Fibroblast of the aortic adventitia (primary cell): ENCODE measurements around the gene PPP2R3B. TPM values are rescaled to one million over a fixed set of nuclear protein-coding genes. Genes with fewer than 3 reads are reported as not detected.

Experiments used
- DNase-seq: peaks from one replicate; pipeline ENCODE4 v3.0.0-alpha.2; 2010; ENCODE audit warnings: low read depth
- H3K4me3 ChIP-seq: 2 replicates; pipeline ENCODE4 v1.5.1; 2011; ENCODE audit warnings: low read depth, mild to moderate bottlenecking, control low read depth, low read length, moderate library complexity
- CTCF ChIP-seq: IDR thresholded peaks from 2 replicates; pipeline ENCODE4 v1.5.1; 2011; ENCODE audit warnings: mild to moderate bottlenecking, low read length, control low read depth, inconsistent platforms; ENCODE audit not compliant: insufficient read depth
- total RNA-seq: library from RNA; depleted of rRNA; stranded (reverse); fragments of >200 nt; gene quantifications from 2 replicates; pipeline ENCODE4 v1.2.3, GENCODE V29; 2012; ENCODE audit warnings: low replicate concordance

Gene PPP2R3B
- total RNA-seq, 1 donor, result 9.9 TPM

GRCh38 chrX:362937-363620 is 23.6 kb downstream of the PPP2R3B start:
- no peak overlapping the region for H3K4me3 ChIP-seq
- no peak for DNase-seq
- TF ChIP-seq CTCF, result no peak

- H3K4me3 ChIP-seq, result no peak overlapping the region
- DNase-seq, result no peak
- no peak for TF ChIP-seq CTCF
Measured at GRCh38 chrX:362351-362750, 24.4 kb downstream of the PPP2R3B start.

- H3K4me3 ChIP-seq, result no peak overlapping the region
- no peak for TF ChIP-seq CTCF
- no peak for DNase-seq
Measured at GRCh38 chrX:361231-362145, 25.2 kb downstream of the PPP2R3B start.

DNA sequence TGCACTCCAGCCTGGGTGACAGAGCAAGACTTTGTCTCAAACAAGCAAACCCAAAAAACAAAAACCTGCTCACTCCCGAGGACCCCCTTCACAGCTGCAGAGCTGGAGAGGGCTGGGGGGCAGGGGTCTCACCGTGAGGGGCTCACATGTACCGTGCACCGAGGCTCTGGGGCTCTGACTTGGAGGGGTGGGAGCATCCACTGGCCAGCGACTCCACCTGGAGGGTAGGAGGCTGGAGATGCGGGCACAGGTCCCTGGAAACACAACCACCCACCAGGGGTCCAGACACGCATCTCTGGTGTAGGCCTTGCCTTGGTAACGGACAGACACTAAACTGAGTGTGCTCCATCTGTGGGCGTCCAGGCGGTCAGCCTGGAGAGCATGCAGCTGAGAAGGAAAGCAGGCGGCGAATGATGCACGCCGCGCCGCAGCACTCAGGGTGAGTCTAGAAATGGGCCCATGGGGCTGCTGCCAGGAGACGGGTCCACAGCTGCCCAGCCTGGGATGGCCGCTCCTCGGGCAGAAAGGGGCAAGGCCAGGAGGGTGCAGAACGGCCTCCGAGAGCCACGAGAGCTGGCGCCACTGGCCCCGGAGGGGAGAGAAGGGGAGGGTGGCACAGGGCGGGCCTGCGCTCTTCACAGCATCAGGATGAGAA is 26.1 kb downstream of the PPP2R3B start:
- TF ChIP-seq CTCF, result no peak
- no peak overlapping the region for H3K4me3 ChIP-seq
- DNase-seq, result no peak

DNA sequence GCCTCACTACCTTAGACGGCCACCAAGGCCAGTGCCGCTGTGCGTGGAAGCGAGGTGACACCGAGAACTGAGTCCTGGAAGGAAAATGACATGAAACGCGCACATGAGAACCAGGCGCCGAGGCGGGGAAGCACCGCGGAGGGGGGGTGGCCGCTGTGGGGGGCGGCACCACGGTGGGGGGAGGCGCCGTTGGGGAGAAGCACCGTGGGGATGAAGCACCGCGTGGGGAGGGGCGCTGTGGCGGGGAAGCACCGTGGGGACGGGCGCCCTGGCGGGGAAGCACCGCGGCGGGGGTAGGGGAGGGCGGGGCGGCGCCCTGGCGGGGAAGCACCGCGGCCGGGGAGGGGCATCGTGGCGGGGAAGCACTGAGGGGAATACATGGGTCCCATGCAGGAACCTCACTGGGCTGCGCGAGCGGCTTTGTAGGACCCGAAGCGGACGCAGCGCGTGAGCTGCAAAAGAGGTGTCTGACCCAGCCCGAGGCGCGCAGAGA is 28.0 kb downstream of the PPP2R3B start:
- no peak overlapping the region for H3K4me3 ChIP-seq
- TF ChIP-seq CTCF, result no peak
- no peak for DNase-seq

DNA sequence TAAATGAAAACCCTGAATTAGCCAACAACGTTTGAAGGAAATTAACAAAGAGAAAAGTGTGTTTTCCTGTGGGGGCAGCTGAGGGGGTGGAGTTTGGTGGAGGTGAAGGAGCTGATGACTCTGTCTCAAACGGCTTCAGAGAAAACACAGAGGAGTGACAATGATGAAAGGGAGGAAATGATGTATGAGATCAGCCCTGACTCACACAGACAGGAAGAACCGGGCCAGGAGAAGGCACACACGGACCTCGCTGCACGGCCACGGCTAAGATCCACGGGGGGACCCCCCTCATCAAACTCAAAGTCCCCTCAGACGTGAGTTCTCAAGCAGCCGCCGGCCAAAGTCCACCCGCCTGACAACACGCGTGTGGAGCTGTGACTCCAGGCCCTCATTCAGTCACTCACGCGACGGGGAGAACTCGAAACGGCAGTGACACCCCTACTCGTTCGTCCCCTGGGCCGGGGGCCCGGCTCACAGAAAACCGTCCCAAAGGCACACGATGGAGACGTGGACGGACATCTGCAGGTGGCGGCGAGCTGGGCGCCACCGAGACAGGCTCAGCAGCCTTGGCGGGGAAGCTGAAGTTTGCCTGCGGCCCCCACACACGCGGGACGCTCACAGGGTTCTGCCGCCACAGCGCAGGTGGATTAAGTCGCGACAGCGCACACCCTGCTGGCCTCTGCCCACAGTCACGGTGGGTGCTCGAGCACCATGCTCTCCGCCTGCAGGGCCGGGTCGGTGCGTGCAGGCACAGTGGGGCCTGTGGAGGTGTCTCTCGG is 28.8 kb downstream of the PPP2R3B start:
- no peak for DNase-seq
- TF ChIP-seq CTCF, result no peak
- H3K4me3 ChIP-seq, result no peak overlapping the region
